SK-N-SH treated with all-trans-retinoic acid at 6 μM for 48 hours (cell line): ENCODE measurements around the gene COPS2.

ENCODE experiments used
- ATAC-seq: fragments of 200-7000 bp; cut with Tn5 transposase; 3 replicates; pipeline ENCODE4 v1.9.1; 2020; ENCODE audit warnings: mild to moderate bottlenecking, moderate library complexity
- BACH2 ChIP-seq: fragments of 250-450 bp; sonication (Bioruptor Pico); IDR thresholded peaks from 2 replicates; pipeline ENCODE4 v1.9.0; 2021; ENCODE audit warnings: mild to moderate bottlenecking, borderline replicate concordance
- CSDC2 ChIP-seq: fragments of 250-450 bp; sonication (Bioruptor Pico); IDR thresholded peaks from 2 replicates; pipeline ENCODE4 v1.5.0; 2020; ENCODE audit warnings: mild to moderate bottlenecking, moderate library complexity
- ESRRG ChIP-seq: fragments of 250-450 bp; sonication (Bioruptor Pico); IDR thresholded peaks from 2 replicates; pipeline ENCODE4 v1.6.1; 2021; ENCODE audit warnings: mild to moderate bottlenecking
- GLIS3 ChIP-seq: fragments of 250-450 bp; sonication (Bioruptor Pico); IDR thresholded peaks from 2 replicates; pipeline ENCODE4 v1.5.0; 2020; ENCODE audit warnings: mild to moderate bottlenecking, moderate library complexity
- ISL1 ChIP-seq: fragments of 250-450 bp; sonication (Bioruptor Pico); IDR thresholded peaks from 2 replicates; pipeline ENCODE4 v2.1.2; 2022; ENCODE audit warnings: mild to moderate bottlenecking, moderate library complexity
- OSR1 ChIP-seq: fragments of 250-450 bp; sonication (Bioruptor Pico); IDR thresholded peaks from 2 replicates; pipeline ENCODE4 v1.8.0; 2022; ENCODE audit warnings: moderate library complexity, mild to moderate bottlenecking, inconsistent platforms
- PPARA ChIP-seq: fragments of 250-450 bp; sonication (Bioruptor Pico); IDR thresholded peaks from 2 replicates; pipeline ENCODE4 v1.5.0; 2020; ENCODE audit warnings: mild to moderate bottlenecking, borderline replicate concordance
- RARB ChIP-seq: fragments of 250-450 bp; sonication (Bioruptor Pico); IDR thresholded peaks from 2 replicates; pipeline ENCODE4 v1.8.0; 2021; ENCODE audit warnings: mild to moderate bottlenecking, moderate library complexity
- SNAI2 ChIP-seq: fragments of 250-450 bp; sonication (Bioruptor Pico); IDR thresholded peaks from 2 replicates; pipeline ENCODE4 v1.5.0; 2020; ENCODE audit warnings: mild to moderate bottlenecking, moderate library complexity
- TCF4 ChIP-seq: fragments of 250-450 bp; sonication (Bioruptor Pico); IDR thresholded peaks from 2 replicates; pipeline ENCODE4 v1.8.0; 2021; ENCODE audit warnings: mild to moderate bottlenecking, moderate library complexity, borderline replicate concordance
- TOX ChIP-seq: fragments of 250-450 bp; sonication (Bioruptor Pico); IDR thresholded peaks from 2 replicates; pipeline ENCODE4 v1.8.0; 2021; ENCODE audit warnings: mild to moderate bottlenecking, moderate library complexity, borderline replicate concordance
- TSHZ2 ChIP-seq: fragments of 250-450 bp; sonication (Bioruptor Pico); IDR thresholded peaks from 2 replicates; pipeline ENCODE4 v1.5.0; 2020; ENCODE audit warnings: mild to moderate bottlenecking, moderate library complexity
- ZC3H10 ChIP-seq: fragments of 250-450 bp; sonication (Bioruptor Pico); IDR thresholded peaks from 2 replicates; pipeline ENCODE4 v1.5.1; 2021; ENCODE audit warnings: mild to moderate bottlenecking, moderate library complexity
- ZFP3 ChIP-seq: fragments of 250-450 bp; sonication (Bioruptor Pico); IDR thresholded peaks from 2 replicates; pipeline ENCODE4 v1.5.0; 2020; ENCODE audit warnings: mild to moderate bottlenecking, moderate library complexity
- ZFP30 ChIP-seq: fragments of 450-650 bp; formaldehyde crosslinking; IDR thresholded peaks from 2 replicates; pipeline ENCODE4 v1.5.0; 2022; ENCODE audit warnings: mild to moderate bottlenecking, moderate library complexity
- ZNF565 ChIP-seq: fragments of 450-650 bp; formaldehyde crosslinking; conservative IDR thresholded peaks from 2 replicates; pipeline ENCODE4 v1.5.0; 2020; ENCODE audit warnings: low read depth, mild to moderate bottlenecking, moderate library complexity
- ZNF70 ChIP-seq: fragments of 450-650 bp; formaldehyde crosslinking; IDR thresholded peaks from 2 replicates; pipeline ENCODE4 v1.5.0; 2020; ENCODE audit warnings: mild to moderate bottlenecking, moderate library complexity
- ZNF8 ChIP-seq: fragments of 450-650 bp; formaldehyde crosslinking; IDR thresholded peaks from 2 replicates; pipeline ENCODE4 v1.5.0; 2020; ENCODE audit warnings: mild to moderate bottlenecking, moderate library complexity
- TF ChIP-seq, protein P1 (sequence below): fragments of 250-450 bp; sonication (Bioruptor Pico); IDR thresholded peaks from 2 replicates; pipeline ENCODE4 v1.8.0; 2020; ENCODE audit warnings: mild to moderate bottlenecking, moderate library complexity, borderline replicate concordance
- TF ChIP-seq, protein P2 (sequence below): fragments of 250-450 bp; sonication (Bioruptor Pico); IDR thresholded peaks from 2 replicates; pipeline ENCODE4 v1.5.1; 2020; ENCODE audit warnings: low read depth, mild to moderate bottlenecking, moderate library complexity

Gene COPS2

GRCh38 chr15:49152552-49153312 is 2.7 kb downstream of the COPS2 start:
- no peak for ATAC-seq
- TF ChIP-seq TOX (no peak), ZFP30 (CRISPR knock-in tag) (no peak), CSDC2 (CRISPR knock-in tag) (no peak), PPARA (CRISPR knock-in tag) (no peak), SNAI2 (CRISPR knock-in tag) (no peak), ZFP3 (CRISPR knock-in tag) (no peak), ESRRG (CRISPR knock-in tag) (no peak), TSHZ2 (CRISPR knock-in tag) (no peak), ZNF70 (no peak), ZNF565 (no peak), BACH2 (CRISPR knock-in tag) (no peak), ZNF8 (CRISPR knock-in tag) (no peak), ZC3H10 (CRISPR knock-in tag) (no peak), GLIS3 (CRISPR knock-in tag) (no peak)
- TF ChIP-seq, protein P1, sequence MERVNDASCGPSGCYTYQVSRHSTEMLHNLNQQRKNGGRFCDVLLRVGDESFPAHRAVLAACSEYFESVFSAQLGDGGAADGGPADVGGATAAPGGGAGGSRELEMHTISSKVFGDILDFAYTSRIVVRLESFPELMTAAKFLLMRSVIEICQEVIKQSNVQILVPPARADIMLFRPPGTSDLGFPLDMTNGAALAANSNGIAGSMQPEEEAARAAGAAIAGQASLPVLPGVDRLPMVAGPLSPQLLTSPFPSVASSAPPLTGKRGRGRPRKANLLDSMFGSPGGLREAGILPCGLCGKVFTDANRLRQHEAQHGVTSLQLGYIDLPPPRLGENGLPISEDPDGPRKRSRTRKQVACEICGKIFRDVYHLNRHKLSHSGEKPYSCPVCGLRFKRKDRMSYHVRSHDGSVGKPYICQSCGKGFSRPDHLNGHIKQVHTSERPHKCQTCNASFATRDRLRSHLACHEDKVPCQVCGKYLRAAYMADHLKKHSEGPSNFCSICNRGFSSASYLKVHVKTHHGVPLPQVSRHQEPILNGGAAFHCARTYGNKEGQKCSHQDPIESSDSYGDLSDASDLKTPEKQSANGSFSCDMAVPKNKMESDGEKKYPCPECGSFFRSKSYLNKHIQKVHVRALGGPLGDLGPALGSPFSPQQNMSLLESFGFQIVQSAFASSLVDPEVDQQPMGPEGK (CRISPR knock-in tag): no peak
- TF ChIP-seq, protein P2, sequence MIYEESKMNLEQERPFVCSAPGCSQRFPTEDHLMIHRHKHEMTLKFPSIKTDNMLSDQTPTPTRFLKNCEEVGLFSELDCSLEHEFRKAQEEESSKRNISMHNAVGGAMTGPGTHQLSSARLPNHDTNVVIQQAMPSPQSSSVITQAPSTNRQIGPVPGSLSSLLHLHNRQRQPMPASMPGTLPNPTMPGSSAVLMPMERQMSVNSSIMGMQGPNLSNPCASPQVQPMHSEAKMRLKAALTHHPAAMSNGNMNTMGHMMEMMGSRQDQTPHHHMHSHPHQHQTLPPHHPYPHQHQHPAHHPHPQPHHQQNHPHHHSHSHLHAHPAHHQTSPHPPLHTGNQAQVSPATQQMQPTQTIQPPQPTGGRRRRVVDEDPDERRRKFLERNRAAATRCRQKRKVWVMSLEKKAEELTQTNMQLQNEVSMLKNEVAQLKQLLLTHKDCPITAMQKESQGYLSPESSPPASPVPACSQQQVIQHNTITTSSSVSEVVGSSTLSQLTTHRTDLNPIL (CRISPR knock-in tag): no peak

DNA sequence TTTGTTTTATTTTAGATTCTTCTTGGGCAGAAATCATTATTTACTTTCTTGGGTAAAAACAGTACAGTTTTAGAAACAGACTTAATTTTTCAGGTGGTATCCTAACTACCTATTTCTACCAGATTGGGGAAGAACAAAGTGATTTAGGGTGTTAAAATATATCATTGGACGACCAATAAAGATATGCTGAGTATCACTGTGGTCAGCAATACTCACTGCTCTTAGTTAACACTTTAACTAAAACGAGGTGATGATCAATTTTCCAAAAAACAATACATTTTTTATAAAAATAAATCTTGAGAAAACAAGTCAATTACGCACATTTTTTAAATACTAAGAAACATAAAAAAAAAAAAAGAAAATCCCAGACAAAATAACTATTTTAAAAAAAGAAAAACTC is 3.6 kb downstream of the COPS2 start:
- ATAC-seq: no peak
- TF ChIP-seq SNAI2 (CRISPR knock-in tag) (no peak), ZNF8 (CRISPR knock-in tag) (no peak), GLIS3 (CRISPR knock-in tag) (no peak), ZNF70 (no peak), TSHZ2 (CRISPR knock-in tag) (no peak), ZFP30 (CRISPR knock-in tag) (no peak), TCF4 (CRISPR knock-in tag) (no peak), ESRRG (CRISPR knock-in tag) (no peak), BACH2 (CRISPR knock-in tag) (no peak), TOX (no peak), RARB (CRISPR knock-in tag) (no peak), ZFP3 (CRISPR knock-in tag) (no peak), ISL1 (no peak), ZC3H10 (CRISPR knock-in tag) (no peak), OSR1 (no peak)
- TF ChIP-seq, protein P2 (CRISPR knock-in tag): no peak
- TF ChIP-seq, all 23 proteins: peak for 0
